ENCODE results near the gene CPNE1. TPM values are rescaled to one million over a fixed set of nuclear protein-coding genes. Genes with fewer than 3 reads are reported as not detected.

The CPNE1 gene
- total RNA-seq, 2 donors from 2014 or later = 69.1 to 84.1 TPM

GRCh38 chr20:35610833-35611427, 53.8 kb downstream of the CPNE1 start:
- ATAC-seq (no peak), DNase-seq (no peak)
- intact Hi-C loops (cut with DNase I) = no loop called here

DNA sequence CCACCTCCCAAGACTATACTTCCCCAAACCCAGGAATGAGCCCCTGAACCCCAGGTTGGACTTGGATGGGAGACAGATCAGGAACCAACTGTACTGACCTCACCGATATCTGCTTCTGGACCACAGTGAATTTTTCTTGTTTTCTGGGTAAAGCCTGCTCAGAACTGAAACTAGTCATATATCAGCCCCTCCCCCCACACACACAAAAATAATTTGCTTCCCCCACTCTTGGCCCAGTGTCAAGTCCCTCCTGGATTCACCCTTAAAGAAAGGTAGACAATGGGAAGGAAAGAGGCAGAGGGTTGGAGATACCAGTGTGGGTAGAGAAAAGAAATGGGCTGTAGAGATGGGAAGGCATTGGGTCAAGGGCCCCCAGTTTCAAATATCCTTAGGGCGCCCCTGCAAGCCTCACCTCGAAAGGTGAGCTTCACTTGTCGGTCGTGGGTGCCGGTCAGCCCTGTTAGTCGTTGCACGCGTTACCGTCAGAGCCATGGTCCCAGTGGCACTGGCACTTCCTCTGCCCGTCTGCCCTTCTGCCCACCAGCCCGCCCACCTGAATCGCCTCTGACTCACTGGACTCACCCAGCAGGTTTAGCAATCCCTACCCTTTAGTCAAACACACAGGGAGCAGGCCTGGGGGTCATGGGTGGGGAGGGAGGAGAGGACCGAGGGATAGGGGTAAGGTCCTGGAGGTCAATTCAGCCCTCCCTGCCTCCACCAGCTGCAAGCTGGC, 57.5 kb downstream of the CPNE1 start:
- ATAC-seq (no peak), DNase-seq (no peak)
- intact Hi-C loops (cut with DNase I) = no loop called here

- intact Hi-C loops (cut with DNase I) = no loop called here
- DNase-seq = no peak
- no peak for ATAC-seq
These were observed 58.6 kb downstream of the CPNE1 start for GRCh38 chr20:35606127-35606526.

GRCh38 chr20:35604449-35604747, 60.3 kb downstream of the CPNE1 start:
- ATAC-seq = no peak
- intact Hi-C loops (cut with DNase I) = no loop called here
- no peak for DNase-seq

GRCh38 chr20:35603695-35604448, 60.8 kb downstream of the CPNE1 start:
- DNase-seq (no peak), ATAC-seq (no peak)

GRCh38 chr20:35602851-35603495, 61.7 kb downstream of the CPNE1 start:
- DNase-seq (no peak), ATAC-seq (no peak)
- intact Hi-C loops (cut with DNase I) = no loop called here

More at GRCh38 chr20:35603695-35604448, 60.8 kb downstream of the CPNE1 start:
- intact Hi-C loops (cut with DNase I) = no loop called here

DNA sequence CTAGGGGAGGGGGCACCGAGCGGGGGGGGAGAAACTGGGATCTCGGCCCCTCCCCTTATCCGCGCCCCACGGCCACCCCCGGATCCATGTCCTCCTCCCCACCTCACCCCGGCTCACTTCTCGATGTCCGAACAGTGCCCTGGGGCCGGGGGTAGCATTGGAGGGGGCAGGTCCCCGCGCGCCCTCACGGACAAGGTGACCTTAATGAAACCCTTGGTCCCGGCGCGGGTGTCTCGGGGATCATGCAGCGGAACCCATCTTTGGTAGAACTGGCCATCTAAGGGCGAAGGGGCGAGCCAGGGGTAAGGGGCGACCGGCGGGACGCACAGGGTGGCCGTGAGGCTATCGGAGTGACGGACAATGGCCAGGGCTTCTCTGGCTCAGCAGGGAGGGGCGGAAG, 62.7 kb downstream of the CPNE1 start:
- intact Hi-C loops (cut with DNase I) = no loop called here
- no peak for DNase-seq
- peak in 1 of 2 donors; percentile 10 for ATAC-seq

- peak; percentile 83 for DNase-seq
- intact Hi-C loops (cut with DNase I) = no loop called here
- peak; percentile 88 for ATAC-seq
These were observed 63.4 kb downstream of the CPNE1 start for GRCh38 chr20:35600993-35601973.

- ATAC-seq = no peak
- DNase-seq = no peak
- intact Hi-C loops (cut with DNase I) = no loop called here
These were observed 64.3 kb downstream of the CPNE1 start for GRCh38 chr20:35600176-35600992.

DNA sequence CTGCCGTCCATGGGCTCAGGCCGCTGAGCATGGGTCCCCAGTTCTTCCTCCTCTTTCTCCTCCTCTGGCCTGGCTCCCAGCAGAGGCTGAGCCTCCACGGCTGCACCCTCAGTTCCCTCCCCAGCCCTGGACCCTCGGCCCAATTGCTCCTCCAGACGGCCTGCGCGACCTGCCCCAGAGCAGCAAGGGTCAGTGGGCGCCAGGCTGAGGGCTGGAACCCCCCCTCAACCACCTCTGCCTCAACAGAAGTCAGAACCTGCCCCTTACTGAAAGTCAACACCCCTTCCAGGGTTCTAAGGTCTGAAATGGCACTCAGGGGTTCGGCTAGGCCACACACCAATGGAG, 65.0 kb downstream of the CPNE1 start:
- no peak for DNase-seq
- no peak for ATAC-seq
- intact Hi-C loops (cut with DNase I) = no loop called here

DNA sequence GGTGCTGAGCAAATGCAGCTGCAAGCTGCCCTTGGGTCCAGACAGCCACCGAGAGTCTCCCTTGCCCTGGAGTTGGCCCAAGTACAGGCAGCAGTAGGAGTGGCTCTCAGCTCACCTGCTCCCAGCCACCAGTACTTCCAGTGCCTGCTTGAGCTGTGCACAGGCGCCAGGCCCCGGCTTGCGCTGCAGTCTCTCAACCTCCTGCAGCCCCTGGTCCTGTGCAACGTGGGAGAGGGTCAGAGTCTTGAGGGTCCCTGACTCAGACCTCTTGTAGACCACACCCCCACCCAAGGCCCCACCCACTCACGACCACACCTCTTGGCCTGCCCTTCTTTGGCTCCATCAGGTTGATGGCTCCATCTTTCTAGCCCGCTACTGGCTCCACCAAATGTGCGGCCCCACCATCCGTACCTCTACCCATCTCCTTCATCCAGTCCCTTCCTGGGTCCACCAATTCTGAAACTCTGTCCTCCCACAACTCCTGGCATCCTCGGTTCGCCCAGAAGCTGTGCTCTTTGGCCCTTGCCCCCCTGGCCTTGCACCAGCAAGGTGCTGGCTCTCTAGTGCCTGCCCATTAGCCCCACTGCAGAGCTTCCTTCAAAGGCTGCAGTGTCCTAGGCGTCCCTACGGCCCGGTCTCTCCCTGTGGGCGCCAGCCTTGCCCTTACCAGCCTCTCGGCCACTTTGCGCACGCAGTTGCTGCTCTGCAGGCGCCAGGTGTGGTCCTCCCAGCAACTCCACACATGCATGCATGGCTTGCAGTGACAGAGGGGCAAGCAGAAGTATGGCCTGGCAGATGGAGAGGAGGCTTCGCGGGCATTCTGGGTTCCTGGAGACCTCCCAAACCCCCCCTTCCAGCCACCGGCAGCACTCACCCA, 65.6 kb downstream of the CPNE1 start:
- intact Hi-C loops (cut with DNase I) = no loop called here
- no peak for DNase-seq
- no peak for ATAC-seq

DNA sequence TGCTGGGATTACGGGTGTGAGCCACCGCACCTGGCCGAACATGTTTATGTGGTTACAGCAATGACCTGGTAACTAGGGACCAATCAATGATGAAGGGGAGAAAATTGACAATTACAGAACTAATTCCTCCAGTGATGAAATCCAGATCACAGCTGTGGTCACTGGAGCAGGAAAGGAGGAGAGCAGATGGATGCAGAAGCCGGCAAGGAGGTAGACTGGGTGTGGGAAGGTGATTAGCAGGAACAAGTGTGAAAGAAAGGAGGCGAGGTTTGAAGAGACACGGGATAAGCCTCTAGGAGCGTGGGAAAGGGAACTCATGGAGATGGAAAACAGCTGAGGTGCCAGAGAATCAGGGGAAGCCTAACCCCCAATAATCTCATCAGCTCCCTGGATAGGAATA, 66.2 kb downstream of the CPNE1 start:
- intact Hi-C loops (cut with DNase I) = no loop called here
- ATAC-seq (no peak), DNase-seq (no peak)

DNA sequence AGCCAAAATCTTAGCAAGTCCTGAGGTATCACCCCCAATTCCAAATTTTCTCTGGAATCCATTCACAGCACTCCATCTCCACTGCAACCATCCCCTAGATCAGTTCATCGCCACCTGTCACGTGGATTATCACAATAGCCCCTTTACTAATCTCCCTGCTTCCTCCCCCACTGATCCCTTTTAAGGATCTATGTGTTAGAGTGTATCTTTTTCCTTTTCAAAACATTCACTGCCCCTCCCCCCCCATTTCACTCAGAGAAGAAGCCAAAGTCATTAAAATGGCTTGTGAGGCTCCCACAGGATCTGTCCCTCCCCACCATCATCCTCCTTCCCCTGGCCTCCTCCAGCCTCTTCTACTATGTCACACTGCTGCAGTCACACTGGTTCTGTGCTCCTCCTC, 67.5 kb downstream of the CPNE1 start:
- intact Hi-C loops (cut with DNase I) = no loop called here
- no peak for ATAC-seq
- DNase-seq = no peak

GRCh38 chr20:35595901-35596300, 68.8 kb downstream of the CPNE1 start:
- DNase-seq (no peak), ATAC-seq (no peak)
- intact Hi-C loops (cut with DNase I) = no loop called here

- intact Hi-C loops (cut with DNase I) = no loop called here
- no peak for ATAC-seq
- DNase-seq = no peak
These were observed 69.2 kb downstream of the CPNE1 start for GRCh38 chr20:35595456-35595855.

DNA sequence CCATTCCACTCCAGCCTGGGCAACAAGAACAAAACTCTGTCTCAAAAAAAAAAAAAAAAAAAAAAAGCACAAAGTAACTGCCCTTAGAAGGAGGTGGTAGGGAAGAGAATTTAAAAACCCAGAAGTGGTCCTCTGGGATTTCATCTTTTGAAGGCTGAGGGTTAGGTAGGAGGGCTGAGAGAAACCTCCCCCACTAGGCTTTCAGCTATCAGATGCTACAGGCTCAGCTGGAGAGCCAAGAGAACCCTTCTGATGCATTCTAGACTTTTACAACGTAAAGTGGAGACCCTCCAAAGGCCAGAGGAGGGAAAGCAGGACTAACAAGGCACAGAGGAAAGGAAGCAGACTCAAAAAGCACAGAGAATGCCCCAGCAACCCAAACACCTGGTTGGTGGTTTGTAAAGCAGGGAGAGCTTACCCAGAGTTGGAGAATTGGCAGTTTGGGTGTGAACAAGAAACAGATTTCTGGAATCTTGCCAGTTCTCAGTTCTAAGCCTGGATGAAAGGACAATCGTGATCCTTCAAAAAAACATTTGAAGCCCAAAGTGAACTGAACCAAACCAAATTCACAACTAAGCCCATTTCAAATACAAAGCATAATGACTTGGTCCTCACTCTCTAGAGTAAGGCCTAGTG, 72.2 kb downstream of the CPNE1 start:
- ATAC-seq (no peak), DNase-seq (no peak)
- intact Hi-C loops (cut with DNase I) = no loop called here

- intact Hi-C loops (cut with DNase I) = no loop called here
- DNase-seq (no peak), ATAC-seq (no peak)
These were observed 76.3 kb downstream of the CPNE1 start for GRCh38 chr20:35588397-35588796.
